Ovary (tissue), 3 donors: ENCODE results near the gene IGFBP4.
A peak's percentile ranks its signal among the peaks of the same experiment; 100 is the strongest.

Experiments
- CTCF ChIP-seq, 3 donors: fragments of 450-650 bp in 2 of 3; fragments of 200-600 bp in 1 of 3; IDR thresholded peaks; one replicate each; pipeline versions ENCODE4 v1.5.1 to v1.8.0; 2016 to 2022; ENCODE audit warnings: antibody characterized with exemption in 3 of 3, mild to moderate bottlenecking in 1 of 3
- POLR2A ChIP-seq: fragments of 450-650 bp; IDR thresholded peaks from one replicate; pipeline ENCODE4 v1.6.1; 2017; ENCODE audit warnings: antibody characterized with exemption, mild to moderate bottlenecking, moderate library complexity
- donor health status: DM: no; HTN: no; CAD: no.

- peak in 1 of 3 donors; percentile 15 for TF ChIP-seq CTCF (IDR thresholded peaks at IDR 0.05)
- TF ChIP-seq POLR2A: no peak
These were observed 656 bp upstream of the IGFBP4 start for GRCh38 chr17:40442392-40443195.
